Kidney (tissue), 14 donors: ENCODE measurements around the gene ADAMTSL3. TPM values are rescaled to one million over a fixed set of nuclear protein-coding genes. Genes with fewer than 3 reads are reported as not detected.

Experiments used
- DNase-seq, 5 donors: peaks; one replicate each; pipeline ENCODE4 v3.0.0-alpha.2; 2013 to 2020
- FAIRE-seq: peaks from 2 replicates; lab custom pipeline; 2012; peaks lifted over from hg19 to GRCh38; lab: Jason Lieb, UNC
- H3K27ac ChIP-seq, 2 donors: one replicate each; pipeline ENCODE4 v1.7.0; 2013; ENCODE audit warnings: low read depth in 2 of 2, low read length in 2 of 2, inconsistent platforms in 1 of 2
- H3K27me3 ChIP-seq: one replicate; pipeline ENCODE4 v1.7.1; 2013; ENCODE audit warnings: low read length, inconsistent platforms; ENCODE audit not compliant: control insufficient read depth, insufficient read depth
- H3K36me3 ChIP-seq, 3 donors: one replicate each; pipeline versions ENCODE4 v1.7.0 to v1.7.1; 2013; ENCODE audit warnings: low read length in 3 of 3, control low read depth in 1 of 3, inconsistent platforms in 1 of 3; ENCODE audit not compliant: insufficient read depth in 3 of 3, control insufficient read depth in 2 of 3
- H3K4me1 ChIP-seq, 3 donors: one replicate each; pipeline versions ENCODE4 v1.7.0 to v1.7.1; 2013; ENCODE audit warnings: low read length in 3 of 3, inconsistent platforms in 1 of 3, low read depth in 1 of 3; ENCODE audit not compliant: control insufficient read depth in 2 of 3, insufficient read depth in 2 of 3
- H3K4me3 ChIP-seq, 3 donors: one replicate each; pipeline versions ENCODE4 v1.7.0 to v1.8.1; 2013; ENCODE audit warnings: low read length in 3 of 3, control low read depth in 1 of 3, inconsistent platforms in 1 of 3
- H3K9ac ChIP-seq, 3 donors: one replicate each; pipeline versions ENCODE4 v1.7.0 to v1.7.1; 2013; ENCODE audit warnings: low read length in 3 of 3, control low read depth in 1 of 3, inconsistent platforms in 1 of 3
- H3K9me3 ChIP-seq, 3 donors: one replicate each; pipeline versions ENCODE4 v1.7.0 to v1.7.1; 2013; ENCODE audit warnings: low read length in 3 of 3, control low read depth in 1 of 3, inconsistent platforms in 1 of 3; ENCODE audit not compliant: control insufficient read depth in 2 of 3, insufficient read depth in 1 of 3
- intact Hi-C: fragments of 100-400 bp; cut with DNase I; formaldehyde crosslinking; loops from one replicate; pipeline ENCODE4 v1.11.1; 2022
- polyA plus RNA-seq: library from polyadenylated mRNA; stranded (reverse); fragments of 350-450 nt; fragmentation: Illumina TruSeq; extraction: RNeasy Lipid Tissue Mini Kit (QIAGEN cat#74804); gene quantifications from one replicate; pipeline ENCODE4 v1.2.3, GENCODE V29; 2014; ENCODE audit warnings: low read depth, low replicate concordance; ENCODE audit not compliant: insufficient read depth
- total RNA-seq: library from RNA; stranded (reverse); fragmentation: NEBNext Ultra II Directional; extraction: Animal tissue kit (Norgen Biotek cat#: 25700); gene quantifications from one replicate; pipeline ENCODE4 v1.2.1, GENCODE V29; 2021
- TF ChIP-seq, protein P1 (sequence below): IDR thresholded peaks from 3 replicates; pipeline ENCODE4 v1.5.1; 2012; ENCODE audit warnings: mild to moderate bottlenecking, moderate library complexity, borderline replicate concordance; ENCODE audit not compliant: insufficient read depth; ENCODE audit errors: extremely low read depth
- donor health status: control.
- donor health status: control.
- donor health status: control.
- donor health status: control.
- donor health status: control.
- donor health status: DM: yes; HTN: yes; CAD: no.
- donor health status: Normal renal cell carcinoma (clear cell type).

Gene ADAMTSL3
- total and polyA plus RNA-seq, 2 donors from 2014 or later = 1.6 to 23.4 TPM

GRCh38 chr15:83999396-84000135, 345.6 kb downstream of the ADAMTSL3 start:
- DNase-seq (no peak), FAIRE-seq (no peak)
- no peaks in the 10 kb centered on the region for H3K4me1 ChIP-seq
- H3K9ac ChIP-seq = no peak overlapping the region
- TF ChIP-seq, protein P1, sequence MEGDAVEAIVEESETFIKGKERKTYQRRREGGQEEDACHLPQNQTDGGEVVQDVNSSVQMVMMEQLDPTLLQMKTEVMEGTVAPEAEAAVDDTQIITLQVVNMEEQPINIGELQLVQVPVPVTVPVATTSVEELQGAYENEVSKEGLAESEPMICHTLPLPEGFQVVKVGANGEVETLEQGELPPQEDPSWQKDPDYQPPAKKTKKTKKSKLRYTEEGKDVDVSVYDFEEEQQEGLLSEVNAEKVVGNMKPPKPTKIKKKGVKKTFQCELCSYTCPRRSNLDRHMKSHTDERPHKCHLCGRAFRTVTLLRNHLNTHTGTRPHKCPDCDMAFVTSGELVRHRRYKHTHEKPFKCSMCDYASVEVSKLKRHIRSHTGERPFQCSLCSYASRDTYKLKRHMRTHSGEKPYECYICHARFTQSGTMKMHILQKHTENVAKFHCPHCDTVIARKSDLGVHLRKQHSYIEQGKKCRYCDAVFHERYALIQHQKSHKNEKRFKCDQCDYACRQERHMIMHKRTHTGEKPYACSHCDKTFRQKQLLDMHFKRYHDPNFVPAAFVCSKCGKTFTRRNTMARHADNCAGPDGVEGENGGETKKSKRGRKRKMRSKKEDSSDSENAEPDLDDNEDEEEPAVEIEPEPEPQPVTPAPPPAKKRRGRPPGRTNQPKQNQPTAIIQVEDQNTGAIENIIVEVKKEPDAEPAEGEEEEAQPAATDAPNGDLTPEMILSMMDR = no peak
- intact Hi-C loops = no loop called here
- no peak overlapping the region for H3K4me3 ChIP-seq
- H3K9me3 ChIP-seq = no peaks in the 10 kb centered on the region
- no peaks in the 10 kb centered on the region for H3K36me3 ChIP-seq
- no peak overlapping the region for H3K27ac ChIP-seq
- no peaks in the 10 kb centered on the region for H3K27me3 ChIP-seq

- H3K9ac ChIP-seq = no peak overlapping the region
- H3K9me3 ChIP-seq = no peaks in the 10 kb centered on the region
- no peak overlapping the region for H3K27ac ChIP-seq
- H3K36me3 ChIP-seq = no peaks in the 10 kb centered on the region
- intact Hi-C loops = no loop called here
- FAIRE-seq = no peak
- DNase-seq = no peak
- TF ChIP-seq, protein P1 = no peak
- no peaks in the 10 kb centered on the region for H3K27me3 ChIP-seq
- no peaks in the 10 kb centered on the region for H3K4me1 ChIP-seq
- no peak overlapping the region for H3K4me3 ChIP-seq
Observed at GRCh38 chr15:84001037-84001436, 347.1 kb downstream of the ADAMTSL3 start.

GRCh38 chr15:84001655-84002054, 347.7 kb downstream of the ADAMTSL3 start:
- Histone ChIP-seq H3K4me1 (no peaks in the 10 kb centered on the region), H3K27ac (no peak overlapping the region), H3K9ac (no peak overlapping the region), H3K4me3 (no peak overlapping the region), H3K27me3 (no peaks in the 10 kb centered on the region), H3K9me3 (no peaks in the 10 kb centered on the region), H3K36me3 (no peaks in the 10 kb centered on the region)
- TF ChIP-seq, protein P1 = no peak
- FAIRE-seq (no peak), DNase-seq (no peak)
- intact Hi-C loops = no loop called here
